NCI-H187 treated with DMSO at 0.1 percent for 48 hours (cell line): ENCODE measurements around the gene RASIP1.
"Not testable (repeated sequence)": the region's sequence is repeated elsewhere in the genome, so short reads cannot be mapped to it uniquely, and the experiment has no call there.

ENCODE experiments used
- DNase-seq: peaks from one replicate; lab custom pipeline; 2025; lab: John Stamatoyannopoulos, UW

RASIP1 gene

DNA sequence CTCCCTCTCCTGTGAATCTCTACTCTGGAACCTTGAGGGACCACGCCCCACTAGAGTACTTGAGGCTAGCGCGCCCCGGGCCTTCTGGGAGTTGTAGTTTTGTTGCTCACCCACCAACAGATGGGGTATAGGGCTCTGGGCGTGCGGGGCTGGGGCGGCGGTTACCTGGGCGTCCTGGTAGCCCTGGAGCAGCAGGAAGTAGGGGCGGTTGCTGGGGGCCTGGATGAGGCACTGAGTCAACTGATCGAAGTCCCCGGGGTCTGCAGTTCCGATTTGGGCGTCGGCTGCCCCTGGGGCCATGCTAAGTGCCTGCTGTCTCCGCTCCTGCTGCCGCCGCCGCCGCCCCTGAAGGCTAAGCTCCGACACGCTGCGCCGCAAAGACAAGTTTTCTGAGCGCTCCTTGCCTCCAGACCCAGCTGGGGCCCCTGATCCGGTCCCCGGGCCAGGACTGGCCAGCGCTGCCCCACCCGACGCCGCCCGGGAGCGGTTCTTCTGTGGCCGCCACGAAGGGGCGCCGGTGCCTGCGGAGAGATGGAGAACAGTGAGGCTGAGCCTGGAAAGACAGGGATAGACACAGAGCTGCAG lies 5.3 kb downstream of the RASIP1 start:
- peak; percentile 85 for DNase-seq

DNA sequence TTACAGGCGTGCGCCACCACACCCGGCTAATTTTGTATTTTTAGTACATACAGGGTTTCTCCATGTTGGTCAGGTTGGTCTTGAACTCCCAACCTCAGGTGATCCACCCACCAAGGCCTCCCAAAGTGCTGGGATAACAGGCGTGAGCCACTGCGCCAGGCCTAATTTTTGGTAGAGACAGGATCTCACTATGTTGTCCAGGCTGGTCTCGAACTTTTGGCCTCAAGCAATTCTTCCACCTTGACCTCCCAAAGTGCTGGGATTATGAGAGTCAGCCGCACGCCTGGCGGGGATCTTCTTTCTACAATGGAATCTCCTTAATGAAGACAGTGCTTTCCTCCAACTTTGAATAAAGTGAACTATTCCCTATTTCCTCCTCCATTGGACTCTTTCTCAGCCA lies 5.8 kb downstream of the RASIP1 start:
- DNase-seq = no peak

DNA sequence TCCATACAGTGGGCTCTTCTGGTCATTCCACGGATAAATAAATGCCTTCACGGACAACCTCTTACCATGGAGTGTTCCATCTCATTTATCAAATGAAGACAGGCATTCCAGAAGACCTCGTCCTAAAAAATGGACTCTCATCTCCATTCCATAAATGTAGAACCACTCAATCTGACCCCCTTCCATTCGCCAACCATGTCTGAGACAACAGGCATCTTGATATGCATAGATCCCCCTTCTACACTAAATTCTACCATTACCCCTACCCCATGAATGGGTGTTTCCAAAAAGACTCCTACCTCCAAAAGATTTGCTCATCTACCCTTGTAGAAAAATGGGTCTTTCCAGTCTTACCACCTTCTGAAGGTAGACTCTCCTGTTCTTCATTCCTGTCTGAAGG lies 9.0 kb downstream of the RASIP1 start:
- no peak for DNase-seq

DNA sequence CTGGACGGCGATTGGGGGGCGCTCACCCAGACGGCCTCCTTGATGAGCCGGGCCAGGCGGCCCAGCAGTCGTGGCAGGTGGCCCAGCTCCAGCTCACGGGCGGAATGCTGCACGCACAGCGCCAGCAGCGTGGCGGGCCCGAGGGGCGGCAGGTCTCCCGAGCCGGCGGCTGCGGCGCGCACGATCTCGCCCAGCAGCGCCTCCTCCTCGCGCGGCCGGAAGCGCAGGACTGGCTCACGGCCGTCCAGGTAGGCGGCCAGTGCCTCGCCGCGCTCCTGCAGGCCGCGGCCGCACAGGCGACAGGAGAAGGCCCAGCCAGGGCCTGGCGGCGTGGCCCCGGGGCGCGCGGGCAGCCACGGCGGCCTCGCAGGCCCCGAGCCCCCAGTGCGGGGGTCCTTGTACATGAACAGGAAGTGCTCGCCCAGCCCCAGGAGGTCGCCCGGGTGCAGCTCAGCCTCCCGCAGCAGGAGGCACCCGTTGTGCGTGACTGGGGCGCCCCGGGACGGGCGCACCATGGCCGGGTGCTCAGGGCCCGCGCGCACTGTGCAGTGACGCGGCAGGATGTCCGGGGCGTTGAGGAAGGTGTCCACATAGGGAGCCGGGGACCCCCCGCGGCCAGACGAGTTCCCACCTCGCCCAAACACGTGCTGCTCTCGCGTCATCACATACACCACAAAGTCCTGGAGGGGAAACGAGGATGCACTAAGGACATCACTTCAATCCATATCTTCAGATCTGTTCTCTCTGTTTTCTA lies 11.3 kb downstream of the RASIP1 start:
- no peak for DNase-seq

DNA sequence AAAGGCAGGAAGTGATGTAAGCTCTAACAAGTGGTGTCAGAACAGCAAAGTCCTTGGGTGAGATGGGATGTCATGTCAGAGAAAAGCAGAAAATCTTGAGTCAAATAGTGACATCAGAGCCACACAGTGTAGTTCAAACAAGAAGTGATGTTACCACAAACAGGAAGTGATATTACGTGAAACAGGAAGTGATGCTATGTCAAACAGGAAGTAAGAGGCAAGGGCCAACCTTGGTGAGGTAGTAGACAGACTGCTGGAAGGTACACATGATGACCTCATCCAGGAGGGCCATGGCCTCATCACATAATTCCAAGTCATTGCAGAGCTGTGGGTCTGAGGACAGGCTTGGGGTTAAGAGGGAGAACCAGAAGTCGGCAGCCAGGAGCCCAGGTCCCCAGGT lies 13.9 kb downstream of the RASIP1 start:
- DNase-seq = no peak

DNA sequence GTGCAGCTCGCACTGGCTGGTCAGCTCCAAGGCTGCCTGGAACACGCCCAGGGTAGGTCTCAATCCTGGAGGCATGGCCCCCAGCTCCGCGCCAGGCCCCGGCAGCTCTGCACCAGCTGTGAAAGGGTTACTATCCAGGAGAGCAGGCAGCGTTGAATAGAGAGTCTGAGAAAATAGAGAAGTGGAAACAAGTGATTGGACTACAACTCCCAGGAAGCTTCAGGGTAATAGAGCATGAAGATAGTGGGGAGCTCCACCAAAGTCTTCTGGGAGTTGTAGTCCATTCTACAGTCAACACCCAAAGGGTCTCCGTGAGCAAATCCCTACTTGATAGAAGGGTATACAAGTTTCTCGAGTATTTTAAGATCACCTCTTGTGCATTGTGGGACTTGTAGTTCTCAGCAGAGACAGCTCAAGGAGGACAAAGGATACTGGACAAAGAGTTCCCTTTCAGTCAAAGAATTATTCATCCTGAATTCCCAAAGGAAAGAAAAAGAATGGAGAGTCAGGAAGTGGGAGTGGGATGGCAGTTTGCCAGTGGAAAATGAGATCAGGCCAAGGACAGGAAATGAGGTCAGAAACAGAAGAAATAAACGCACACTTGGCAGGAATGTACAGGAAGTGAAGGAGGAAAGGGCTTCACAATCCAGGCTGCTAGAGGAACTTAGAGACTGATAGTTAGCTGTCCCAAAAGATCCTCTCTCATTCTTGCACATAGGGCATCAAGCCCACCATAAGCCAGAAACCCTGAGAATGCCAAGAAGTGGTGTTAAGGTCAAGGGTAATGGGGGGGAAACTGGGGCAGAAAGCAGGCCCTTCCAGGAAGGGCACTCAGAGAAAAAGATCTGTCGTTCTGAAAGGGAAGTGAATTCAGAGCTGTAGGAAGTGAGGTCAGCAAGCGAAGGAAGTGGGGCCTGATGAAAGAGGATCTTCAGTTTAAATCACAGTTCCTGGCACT lies 15.3 kb downstream of the RASIP1 start:
- DNase-seq = no peak

DNA sequence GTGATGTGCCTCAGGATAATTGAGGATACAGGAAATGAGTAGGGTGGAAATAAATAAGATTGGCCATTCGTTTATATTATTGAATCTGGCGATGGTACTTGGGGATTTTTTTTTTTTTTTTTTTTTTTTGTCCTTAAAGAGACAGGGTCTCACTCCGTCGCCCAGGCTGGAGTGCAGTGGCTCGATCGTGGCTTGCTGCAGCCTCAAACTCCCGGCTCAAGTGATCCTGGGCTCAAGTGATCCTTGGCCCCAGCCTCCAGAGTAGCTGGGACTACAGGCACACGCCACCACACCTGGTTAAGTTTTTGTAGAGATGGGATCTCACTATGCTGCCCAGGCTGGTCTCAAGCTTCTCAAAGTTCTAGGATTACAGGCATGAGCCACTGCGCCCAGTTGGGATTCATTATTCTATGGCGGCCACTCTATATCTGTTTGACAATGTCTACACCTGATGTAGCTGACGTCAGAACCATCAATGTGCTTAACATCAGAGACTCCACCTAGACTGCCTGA lies 18.2 kb downstream of the RASIP1 start:
- no peak for DNase-seq

DNA sequence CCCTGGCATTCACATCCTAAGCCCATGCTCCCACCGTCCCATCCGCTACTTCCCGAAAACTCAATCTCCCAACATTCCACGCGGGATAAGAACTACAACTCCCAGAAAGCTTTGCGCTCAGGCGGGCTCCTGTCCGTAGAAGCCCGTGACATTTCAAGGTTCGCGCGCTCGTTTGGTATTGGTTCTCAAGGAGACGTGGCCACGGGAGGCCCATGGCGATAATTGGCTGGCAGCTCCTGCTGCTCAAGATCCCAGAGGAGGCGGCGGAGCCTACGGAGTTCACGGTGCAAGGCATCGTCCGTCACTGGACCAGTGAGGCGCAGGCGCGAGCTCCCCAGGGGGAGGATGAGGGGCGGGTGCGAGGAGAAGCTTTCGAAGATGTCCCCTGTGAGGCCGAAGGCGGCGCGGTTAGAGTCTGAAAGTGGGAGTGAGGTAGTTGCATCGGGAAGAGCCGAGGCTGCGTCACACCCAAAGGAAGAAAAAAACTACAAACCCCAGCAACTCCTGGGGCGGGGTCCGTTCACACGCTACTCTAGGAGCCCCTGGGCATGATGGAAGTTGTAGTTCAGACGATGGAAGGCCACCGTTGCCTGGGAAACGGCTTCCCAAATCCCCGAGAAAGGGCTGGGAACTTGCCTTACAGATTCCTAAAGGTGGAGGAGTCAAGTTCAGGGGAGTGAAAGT lies 19.7 kb downstream of the RASIP1 start:
- DNase-seq = peak; percentile 98

DNA sequence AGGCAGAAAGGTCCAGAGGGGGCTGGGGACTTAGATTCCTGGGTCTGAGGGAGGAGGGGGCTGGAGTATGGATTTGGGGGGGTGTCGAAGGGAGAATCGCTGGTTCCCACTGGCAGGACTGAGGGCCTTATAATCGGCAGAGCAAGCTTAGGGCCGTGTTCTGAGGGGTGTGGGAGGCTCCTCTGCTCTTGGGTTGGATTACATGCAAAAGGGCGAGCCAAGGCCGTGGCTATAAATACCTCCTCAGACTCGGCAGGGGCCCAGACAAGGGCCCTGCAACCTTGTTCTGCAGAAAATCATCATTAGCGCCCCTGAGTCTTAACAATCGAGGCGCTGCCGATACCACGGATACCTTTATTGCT lies 20.2 kb downstream of the RASIP1 start:
- no peak for DNase-seq

DNA sequence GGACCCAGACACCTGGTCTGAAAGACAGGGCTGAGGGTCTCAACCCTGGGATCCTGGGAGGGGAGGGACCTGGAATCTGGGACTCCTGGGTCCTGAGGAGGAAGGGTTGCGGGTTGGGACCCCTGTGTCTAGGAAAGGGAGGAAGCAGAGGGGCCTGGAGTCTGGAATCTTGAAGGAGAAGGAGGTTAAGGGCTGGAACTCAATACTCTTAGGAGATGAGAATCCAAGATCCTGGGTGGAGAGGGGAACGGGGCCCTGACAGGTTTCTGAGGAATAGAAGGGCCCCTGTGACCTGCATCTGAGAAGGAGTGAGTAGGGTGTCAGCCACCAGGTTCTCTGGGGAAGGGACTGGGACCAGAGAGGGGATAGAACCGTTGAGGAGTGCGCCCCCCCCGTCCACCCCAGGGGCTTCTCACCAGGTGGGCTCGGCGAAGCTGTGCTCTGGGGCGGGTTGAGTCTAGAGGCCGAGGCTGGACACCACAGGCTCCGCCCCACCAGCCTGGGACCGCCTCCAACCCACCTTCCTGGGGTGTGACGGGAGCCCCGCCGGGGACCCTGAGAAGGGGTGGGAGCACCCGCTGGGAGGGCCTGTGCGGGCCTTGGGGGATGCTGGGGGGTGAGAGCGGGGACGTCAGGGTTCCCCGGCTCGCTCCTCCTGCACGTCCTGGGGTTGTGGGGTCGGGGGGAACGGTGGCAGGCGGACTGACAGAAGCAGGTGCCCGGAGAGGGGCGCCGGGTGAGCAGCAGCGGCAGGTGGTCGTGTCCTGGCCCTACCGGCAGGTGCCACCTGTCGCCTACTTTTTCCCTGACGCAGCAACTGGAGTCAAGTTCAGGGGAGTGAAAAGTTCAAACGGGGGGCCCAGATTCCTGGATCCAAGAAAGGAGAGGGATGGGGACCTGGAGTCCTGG lies 20.9 kb downstream of the RASIP1 start, which contains the start of gene MAMSTR:
Gene MAMSTR, minus strand, starts transcription at position 463 of the 909 bp plus-strand sequence. CDS start 694 bp downstream, outside the sequence.
- DNase-seq = no peak

DNA sequence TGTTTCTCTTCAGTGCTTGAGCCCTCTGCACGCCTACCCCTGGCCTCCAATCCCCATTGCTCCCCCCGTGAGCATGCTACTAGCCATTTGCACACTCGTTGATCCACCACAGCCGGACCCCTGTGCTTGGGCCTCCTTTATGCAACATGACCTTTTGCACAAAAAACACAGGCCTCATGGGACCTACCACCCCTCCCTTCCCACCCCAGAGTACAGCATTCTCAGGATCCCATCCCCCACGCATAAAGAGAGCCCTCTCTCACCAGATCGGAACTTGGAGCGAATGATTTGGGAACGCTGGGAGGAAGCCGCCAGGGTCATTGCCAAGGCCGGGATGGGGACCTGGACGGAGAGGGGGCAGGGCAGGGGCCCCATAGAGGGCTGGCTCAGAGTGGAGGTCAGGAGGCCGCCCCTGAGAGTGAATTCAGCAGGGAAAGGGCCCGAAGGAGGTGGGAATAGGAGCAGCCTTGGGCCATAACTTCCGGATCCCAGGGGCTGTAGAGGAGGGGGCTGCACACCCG lies 21.6 kb downstream of the RASIP1 start:
- no peak for DNase-seq

DNA sequence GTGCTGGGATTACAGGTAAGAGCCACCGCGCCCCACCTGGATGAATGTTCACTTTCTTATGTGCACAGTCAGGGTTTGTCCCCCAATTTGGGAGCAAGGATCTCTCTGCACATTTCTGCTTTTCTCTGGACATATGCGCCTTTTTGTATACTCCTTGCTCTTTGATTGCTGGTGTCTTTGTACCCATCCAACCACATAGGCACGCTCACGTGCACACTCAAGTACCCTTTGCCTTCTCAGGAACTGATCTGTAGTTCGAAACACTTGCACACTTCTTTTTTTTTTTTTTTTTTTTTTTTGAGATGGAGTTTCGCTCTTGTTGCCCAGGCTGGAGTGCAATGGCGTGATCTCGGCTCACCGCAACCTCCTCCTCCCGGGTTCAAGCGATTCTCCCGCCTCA lies 22.3 kb downstream of the RASIP1 start:
- DNase-seq = not testable (repeated sequence)

DNA sequence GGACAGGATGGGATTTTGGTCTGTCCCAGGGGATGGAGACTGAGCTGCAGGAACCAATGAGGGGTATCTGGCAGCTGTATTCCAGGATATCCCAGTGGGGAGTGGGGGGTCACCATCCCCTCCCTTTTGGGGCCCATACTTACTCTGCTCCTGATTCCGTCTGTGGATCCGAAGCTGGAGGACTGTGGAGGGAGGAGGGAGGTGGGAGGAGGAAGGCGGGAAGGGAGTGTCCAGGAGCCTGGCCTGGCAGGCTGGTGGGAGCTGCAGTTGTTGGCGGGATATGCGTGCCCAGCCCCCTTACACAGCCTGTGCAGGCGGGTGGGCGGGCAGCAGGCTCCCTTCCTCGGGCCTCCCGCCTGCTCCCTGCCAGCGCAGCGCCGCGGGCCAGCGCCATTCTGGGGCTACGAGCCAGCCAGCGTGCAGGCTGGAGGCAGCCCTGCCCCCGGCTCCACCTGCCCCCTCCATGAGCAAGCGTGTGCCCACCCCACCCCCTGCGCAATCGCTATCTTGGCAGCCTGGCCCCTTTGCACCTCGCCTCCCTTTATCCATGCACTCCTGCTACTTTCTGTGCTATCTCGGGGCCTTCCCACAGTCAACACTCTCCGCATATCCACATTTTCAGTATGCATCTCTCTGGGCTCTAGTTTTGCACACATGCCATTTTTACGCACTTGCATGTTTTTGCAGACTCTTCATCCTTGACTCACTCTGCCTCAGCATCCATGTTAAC lies 23.7 kb downstream of the RASIP1 start:
- no peak for DNase-seq

DNA sequence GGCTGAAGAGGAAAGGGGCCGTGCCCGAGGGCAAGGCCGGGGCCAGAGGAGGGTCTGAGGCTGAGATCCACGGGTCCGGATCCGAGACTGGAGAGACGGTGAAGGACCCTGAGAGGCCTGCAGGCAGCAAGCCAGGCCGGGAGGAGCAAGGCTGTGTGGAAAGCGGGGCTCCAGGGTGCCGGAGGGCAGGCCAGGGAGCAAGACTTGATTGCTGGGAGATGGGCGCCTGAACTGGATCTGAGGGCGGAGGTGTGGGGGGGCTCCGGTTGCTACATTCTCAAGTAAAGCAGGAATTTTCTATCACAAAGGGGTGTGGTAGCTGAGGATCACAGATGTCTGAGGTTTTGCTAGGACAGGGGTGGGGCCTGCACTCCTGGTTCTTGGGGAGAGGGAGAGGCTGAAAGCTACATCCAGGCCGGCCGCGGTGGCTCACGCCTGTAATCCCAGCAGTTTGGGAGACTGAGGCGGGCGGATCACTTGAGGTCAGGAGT lies 24.7 kb downstream of the RASIP1 start:
- no peak for DNase-seq

DNA sequence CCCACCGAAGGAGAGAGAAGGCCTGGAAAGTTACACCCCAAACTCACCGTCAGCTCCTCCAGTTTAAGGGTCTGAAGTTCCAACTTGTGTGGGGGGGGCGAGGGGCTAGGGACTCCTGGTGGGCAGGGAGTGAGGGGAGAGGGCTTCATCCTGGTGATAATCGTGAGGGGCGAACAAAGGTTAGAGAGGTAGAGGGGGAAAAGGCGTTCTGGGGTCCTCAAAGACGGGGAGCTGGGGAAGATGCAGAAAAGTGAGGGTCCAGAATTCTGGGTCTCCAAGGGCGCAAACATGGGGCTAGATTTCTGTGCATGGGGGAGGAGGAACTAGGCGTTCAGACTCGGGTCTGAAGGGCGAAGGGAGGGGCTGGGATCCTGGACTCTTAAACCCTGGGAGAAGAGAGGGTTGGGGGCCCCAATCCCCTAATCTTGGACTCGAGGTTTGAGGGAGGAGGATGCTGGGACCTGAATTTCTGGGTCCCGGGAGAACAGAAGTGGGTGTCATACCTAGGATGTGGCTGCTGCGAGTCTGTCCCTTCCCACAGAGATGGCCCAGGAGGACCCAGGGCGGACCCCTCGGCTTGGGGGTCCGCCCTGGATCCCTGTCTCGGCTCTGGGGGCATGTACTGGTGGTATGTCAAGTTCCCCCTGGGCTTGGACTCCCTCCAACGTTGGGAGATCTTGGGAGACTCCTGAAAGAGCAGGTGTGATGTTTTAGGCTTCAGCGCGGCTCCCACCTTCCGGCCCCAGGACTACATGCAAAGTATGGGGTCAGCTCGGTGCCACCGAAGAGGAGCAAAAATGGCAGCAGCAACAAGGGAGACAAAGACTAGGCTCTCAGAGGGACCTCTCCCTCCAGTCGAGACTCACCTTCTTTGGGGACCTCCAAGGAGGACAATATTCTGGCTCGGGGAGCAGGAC lies 25.4 kb downstream of the RASIP1 start:
- no peak for DNase-seq

DNA sequence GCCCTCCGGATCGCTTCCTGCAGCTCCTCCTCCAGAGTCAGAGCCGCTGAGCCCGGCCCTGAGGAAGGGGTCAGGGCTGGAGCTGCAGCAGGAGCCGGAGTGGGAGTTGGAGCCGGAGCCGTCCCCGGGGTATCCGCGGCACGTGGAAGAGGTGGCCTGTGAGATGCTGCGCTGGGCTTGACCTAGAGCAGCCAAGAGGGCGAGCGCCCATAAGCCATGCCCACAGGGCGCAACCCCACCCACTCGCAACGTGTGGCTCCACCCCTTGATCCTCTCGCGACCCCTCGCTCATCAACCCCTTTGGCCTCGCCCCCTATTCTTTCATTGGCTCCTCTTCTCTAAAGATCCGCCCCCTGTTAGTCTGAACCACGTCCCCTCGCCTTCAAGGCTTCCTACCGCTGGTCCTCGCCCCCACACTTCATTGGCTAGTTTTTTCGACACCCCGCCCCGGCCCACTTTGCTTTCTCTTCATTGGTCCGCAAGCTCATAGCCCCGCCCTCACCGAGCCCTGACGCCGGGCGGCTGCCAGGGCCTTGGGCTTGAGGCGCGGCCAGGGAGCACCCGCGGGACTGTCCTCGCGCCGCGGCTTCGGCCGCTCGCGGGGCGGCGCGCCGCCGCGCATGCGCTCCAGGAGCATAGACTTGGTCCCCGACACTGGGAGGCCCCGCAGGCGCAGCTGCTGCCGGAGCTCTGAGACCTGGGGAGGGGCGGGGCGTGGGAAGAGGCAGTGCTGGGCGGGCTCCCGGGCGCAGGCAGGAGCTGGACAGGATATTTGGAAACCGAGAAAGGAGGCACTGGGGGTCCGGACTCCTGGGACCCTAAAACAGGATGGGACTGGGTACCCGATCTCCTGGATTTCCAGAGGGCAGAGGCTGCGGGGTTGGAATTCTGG lies 26.3 kb downstream of the RASIP1 start:
- peak; percentile 99 for DNase-seq

DNA sequence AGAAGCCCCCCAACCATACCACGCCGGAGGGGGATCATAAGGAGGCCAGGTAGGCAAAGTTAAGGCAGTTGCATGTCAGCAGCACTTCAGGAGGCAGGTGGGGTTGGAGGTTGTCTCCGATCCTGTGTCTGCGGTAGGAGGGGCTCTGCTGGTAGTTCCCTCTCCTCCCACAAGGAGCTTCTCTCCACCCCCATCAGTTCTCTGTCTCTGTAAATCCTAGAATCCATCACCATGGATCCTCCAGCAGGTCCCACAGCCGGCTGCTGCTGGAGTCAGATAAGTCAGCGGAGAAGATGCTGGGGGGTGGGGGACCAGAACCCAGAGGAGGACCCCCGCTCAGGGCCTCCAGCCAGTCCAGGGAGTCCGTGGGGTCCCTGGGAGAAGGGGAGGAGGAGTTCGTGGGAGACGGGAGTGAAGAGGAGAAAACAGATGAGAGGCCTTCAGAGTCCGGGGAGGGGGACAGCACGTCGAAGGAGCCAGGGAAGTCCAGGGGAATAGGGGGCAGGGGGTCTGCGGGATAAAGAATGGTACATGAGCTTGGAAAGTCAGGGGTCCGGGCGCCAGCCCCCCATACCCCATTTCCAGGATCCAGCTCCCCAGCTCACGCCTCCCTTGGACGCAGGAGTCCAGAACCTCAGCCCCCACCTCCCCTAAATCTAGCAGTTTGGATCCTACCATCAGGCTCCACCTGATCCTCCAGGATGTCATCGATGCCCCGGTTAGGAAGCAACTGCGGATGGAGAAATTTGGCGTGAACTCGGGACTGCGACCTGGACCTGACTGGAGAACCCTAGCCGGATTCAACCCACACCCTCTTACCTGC lies 27.2 kb downstream of the RASIP1 start:
- DNase-seq = no peak
